OCI-LY3 (cell line): ENCODE results near the gene SPOCK1.

Source experiments
- CTCF ChIP-seq: fragments of 200-600, 300-600 bp; sonication (generic); IDR thresholded peaks from 2 replicates; pipeline ENCODE4 v1.5.1; 2014; ENCODE audit warnings: antibody characterized with exemption, low read length, low read depth
- EZH2phosphoT487 ChIP-seq: fragments of 200-600 bp; shearing (Covaris generic); IDR thresholded peaks from 2 replicates; pipeline ENCODE4 v1.6.1; 2018; ENCODE audit warnings: antibody characterized with exemption, mixed run types, low read depth

- TF ChIP-seq CTCF, result no peak
- no peak for TF ChIP-seq EZH2phosphoT487
Observed at GRCh38 chr5:137312011-137312410, 187.1 kb downstream of the SPOCK1 start.
